HG03565 (cell line): ENCODE results near the gene ZFAND6.
"Not testable (repeated sequence)": the region's sequence is repeated elsewhere in the genome, so short reads cannot be mapped to it uniquely, and the experiment has no call there.

Experiments
- ATAC-seq: cut with Tn5 transposase; IDR thresholded peaks from one replicate; pipeline ENCODE4 v1.9.1; 2021; ENCODE audit warnings: mild to moderate bottlenecking, moderate library complexity; ENCODE audit not compliant: unreplicated experiment

Gene ZFAND6

GRCh38 chr15:80045219-80045618 is 14.3 kb upstream of the ZFAND6 start:
- not testable (repeated sequence) for ATAC-seq

GRCh38 chr15:80049046-80049445 is 10.4 kb upstream of the ZFAND6 start:
- ATAC-seq: no peak

DNA sequence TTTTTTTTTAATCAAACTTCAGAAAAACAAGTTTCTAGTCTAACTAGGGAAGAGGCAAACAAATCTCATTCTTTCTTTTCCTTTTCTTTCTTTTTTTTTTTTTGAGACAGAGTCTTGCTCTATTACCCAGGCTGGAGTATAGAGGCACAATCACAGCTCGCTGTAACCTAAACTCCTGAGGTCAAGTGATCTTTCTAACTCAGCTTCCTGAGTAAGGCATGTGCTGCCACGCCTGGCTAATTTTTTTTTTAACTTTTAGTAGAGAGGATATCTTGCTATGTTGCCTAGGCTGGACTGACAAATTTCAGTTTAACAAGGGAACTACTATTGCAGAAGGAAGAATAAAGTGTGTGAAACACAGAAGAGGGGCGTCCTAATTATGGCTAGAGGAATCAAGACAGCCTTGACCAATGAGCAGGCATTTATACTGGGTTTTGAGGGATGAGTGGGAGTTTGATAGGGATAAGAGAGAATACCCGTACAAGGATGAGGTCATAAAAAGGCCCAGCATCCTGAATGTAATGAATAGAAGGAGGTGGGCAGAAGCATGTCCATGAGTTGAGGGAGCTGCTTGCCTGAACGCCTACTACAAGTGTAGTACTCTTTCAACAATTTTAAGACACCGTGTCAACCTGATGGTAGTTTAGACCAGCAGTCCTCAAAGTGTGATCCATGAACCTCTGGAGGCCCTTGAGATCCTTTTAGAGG is 6.7 kb upstream of the ZFAND6 start:
- ATAC-seq: no peak

GRCh38 chr15:80055933-80056332 is 3.5 kb upstream of the ZFAND6 start:
- no peak for ATAC-seq

- ATAC-seq: no peak
These were observed 1.4 kb upstream of the ZFAND6 start for GRCh38 chr15:80058044-80058443.

GRCh38 chr15:80059786-80060355 is 395 bp downstream of the ZFAND6 start:
- ATAC-seq: peak; percentile 27

- ATAC-seq: no peak
These were observed 1.0 kb downstream of the ZFAND6 start for GRCh38 chr15:80060356-80061006.

GRCh38 chr15:80061582-80061981 is 2.1 kb downstream of the ZFAND6 start:
- ATAC-seq: no peak

DNA sequence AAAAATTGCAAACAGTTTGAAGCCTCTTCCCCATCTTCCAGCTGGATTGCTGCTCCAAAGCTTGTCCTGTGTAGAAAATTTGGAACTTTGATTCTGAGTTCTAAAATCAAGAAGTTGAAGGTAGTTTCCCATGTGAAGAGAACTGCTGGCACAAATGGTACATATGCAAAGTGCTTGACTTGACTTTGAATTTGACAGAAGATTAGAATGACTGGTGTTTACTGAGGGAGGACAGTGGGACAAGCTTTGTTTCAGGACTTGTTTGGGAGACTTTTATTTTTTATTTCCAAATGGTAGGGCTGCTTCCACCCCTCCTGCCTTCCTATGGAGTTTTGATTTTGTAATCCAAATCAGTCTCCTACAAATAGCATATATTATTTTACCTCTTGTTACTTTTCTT is 7.4 kb downstream of the ZFAND6 start:
- no peak for ATAC-seq

GRCh38 chr15:80068578-80068977 is 9.1 kb downstream of the ZFAND6 start:
- no peak for ATAC-seq

DNA sequence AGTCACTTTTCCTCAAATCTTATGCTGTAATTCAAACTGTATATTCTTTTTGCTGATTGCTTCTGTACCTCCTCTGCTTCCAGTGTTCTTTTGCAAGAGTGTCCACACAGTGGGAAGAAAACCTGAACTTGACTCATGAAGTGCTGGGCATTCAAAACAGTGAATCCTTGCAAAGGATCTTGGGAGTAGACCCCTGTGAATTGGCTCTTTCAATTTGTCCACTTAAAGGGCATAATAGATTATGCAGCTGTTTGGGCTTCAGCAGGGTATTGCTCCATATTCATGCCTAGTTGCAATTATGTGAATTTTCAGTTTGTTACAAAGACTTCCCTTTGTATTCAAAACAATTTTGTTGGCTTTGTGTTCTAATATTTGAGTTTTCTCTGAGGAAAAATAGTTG is 11.4 kb downstream of the ZFAND6 start:
- no peak for ATAC-seq

DNA sequence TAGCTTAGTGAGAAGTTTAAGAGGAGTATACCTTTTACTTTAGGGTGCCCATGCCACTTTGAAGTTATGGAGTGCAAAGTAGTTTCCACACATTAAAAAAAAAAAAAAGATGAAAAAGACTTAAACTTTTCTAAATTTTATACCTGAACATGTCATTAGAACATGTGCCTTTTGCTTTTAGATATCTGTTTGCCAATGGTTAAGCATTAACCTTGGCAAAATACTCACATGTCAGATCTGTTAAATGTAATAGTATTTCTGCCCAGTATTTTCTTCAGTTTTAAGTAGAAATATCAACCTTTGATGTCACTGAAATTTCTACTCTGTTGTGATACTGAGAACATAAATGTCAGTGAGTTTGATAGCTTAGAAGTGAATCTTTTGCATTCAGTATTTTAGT is 12.2 kb downstream of the ZFAND6 start:
- ATAC-seq: no peak

- peak; percentile 60 for ATAC-seq
These were observed 13.0 kb downstream of the ZFAND6 start for GRCh38 chr15:80072285-80072994.

- no peak for ATAC-seq
These were observed 13.7 kb downstream of the ZFAND6 start for GRCh38 chr15:80073197-80073596.

- no peak for ATAC-seq
These were observed 17.1 kb downstream of the ZFAND6 start for GRCh38 chr15:80076321-80077318.

DNA sequence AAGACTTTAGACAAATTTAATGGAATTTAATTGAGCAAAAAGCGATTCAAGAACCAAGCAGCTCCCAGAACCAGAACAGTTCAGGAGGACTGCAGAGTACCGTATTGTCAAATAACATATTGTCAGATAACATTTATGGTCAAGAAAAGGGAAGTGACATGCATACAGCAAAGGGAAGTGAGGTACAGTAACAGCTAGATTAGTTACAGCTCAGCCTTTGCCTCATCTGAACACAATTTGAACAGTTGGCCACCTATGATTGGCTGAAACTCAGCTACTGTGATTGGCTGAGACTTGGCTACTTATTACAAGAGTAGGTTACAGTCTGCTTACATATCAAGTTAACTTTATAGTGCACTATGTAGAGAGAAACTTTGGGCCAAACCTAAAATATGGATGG is 21.9 kb downstream of the ZFAND6 start:
- ATAC-seq: no peak

DNA sequence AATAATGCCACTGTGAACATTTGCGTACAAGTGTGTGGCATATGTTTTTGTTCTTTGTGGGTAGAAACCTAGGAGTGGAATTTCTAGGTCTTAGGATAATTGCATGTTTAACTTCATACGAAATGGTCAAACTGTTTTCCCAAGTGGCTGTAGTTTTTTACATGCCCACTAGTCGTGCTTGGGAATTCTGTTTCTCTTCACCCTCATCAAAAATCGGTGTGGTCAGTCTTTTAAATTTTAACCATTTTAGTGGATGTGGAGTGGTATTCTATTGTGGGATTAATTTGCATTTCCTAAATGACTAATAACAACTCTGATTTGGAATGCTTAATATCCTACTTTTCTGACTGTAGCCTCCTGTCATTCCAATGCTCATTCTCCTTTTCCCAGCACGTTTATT is 27.6 kb downstream of the ZFAND6 start:
- no peak for ATAC-seq

DNA sequence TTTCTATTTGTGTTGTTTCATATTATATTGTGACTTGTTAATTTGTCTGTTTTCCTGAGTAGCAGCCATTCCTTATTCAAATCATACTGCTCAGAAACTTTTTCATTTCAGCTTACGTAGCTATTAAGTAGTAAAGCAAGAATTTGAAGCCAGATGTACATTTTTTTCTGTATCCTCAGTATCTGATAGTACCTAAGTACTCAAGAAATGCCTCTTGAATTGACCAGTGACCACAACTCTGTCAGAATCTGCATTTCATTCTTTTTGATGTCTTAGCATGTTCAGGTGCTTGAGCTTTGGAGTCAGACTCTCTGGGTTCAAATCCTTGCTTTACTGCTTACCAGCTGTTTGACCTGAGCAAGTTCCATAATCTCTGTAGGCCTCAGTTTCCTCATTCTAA is 30.6 kb downstream of the ZFAND6 start:
- no peak for ATAC-seq

DNA sequence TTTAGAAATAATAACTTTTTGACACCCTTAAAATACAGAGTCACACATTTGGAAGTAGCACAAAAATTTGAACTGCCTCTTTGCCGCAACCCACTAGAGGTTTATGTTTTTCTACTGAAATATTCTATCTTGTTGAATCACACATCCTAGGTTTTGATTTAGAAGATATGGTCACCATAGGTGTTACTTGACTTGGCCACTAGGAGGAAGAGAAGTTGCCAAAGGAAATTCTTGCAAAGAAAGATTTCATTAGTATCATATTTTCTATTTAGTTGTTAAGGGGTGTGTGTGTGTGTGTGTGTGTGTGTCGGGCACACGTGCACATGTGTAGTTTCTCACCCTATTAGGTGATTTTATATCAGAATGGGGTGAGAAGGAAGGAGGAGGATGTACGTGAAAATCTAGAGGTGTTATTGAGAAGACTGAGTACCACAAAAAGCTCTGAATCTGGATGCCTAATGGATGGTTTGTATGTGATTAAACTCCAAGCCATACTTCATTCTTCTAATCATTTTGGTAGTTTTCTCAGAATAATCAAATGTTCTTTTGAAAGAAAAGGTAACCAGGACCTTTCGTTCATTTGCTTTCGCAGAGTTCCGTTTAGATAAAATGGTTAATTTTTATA is 31.5 kb downstream of the ZFAND6 start:
- ATAC-seq: no peak

- no peak for ATAC-seq
These were observed 34.5 kb downstream of the ZFAND6 start for GRCh38 chr15:80093854-80094418.
